ENCODE data around the gene TECPR1. TPM values are rescaled to one million over a fixed set of nuclear protein-coding genes. Genes with fewer than 3 reads are reported as not detected.

Gene TECPR1
- total and polyA plus RNA-seq, 2 donors (not counting 3 experiments of a cell fraction or from before 2014, with no cell fraction given): 12.3 to 97.5 TPM

DNA sequence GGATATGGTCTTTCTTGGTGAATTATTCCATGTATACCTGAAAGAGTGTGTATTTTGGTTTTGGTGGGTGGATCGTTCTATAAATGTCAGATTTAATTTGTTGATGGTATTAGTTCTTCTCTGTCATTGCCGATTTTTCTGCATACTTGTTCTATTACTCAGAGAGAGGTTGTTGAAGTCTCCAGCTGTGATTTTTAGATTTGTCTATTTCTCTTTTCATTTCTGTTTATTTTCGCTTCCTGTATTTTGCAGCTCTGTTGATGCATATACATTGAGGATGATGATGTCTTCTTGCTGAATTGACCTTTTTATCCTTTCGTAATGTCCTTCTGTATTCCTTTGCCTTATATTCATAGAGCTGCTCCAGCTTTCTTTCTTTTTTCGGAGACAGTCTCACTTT, 52.9 kb downstream of the TECPR1 start:
- Histone ChIP-seq H3K27ac (ENCODE audit: insufficient read depth, low read depth, low read length) (no peak overlapping the region), H3K36me3 (ENCODE audit: control insufficient read depth in 2 of 2, extremely low read depth in 1 of 2, insufficient read depth in 2 of 2, low read length in 2 of 2) (peaks cover 2 to 7% of the 10 kb centered on the region in 2 experiments), H3K4me3 (replicated peaks in 1 of 3; ENCODE audit: insufficient read depth in 1 of 3, low read depth in 1 of 3, low read length in 3 of 3) (no peak overlapping the region), H3K79me2 (ENCODE audit: control insufficient read depth, insufficient read depth, low read length) (no peaks in the 10 kb centered on the region), H3K9me1 (replicated peaks; ENCODE audit: control insufficient read depth, extremely low read depth, insufficient read depth, low read length) (no peaks in the 10 kb centered on the region), H3K4me2 (ENCODE audit: insufficient read depth, low read length) (no peak overlapping the region), H3K27me3 (ENCODE audit: control insufficient read depth in 2 of 2, insufficient read depth in 2 of 2, low read length in 2 of 2) (no peaks in the 10 kb centered on the region), H3K4me1 (ENCODE audit: control insufficient read depth, extremely low read depth, insufficient read depth, low read length) (no peaks in the 10 kb centered on the region), H4K20me1 (replicated peaks; ENCODE audit: control insufficient read depth, extremely low read depth, insufficient read depth, low read length) (no peaks in the 10 kb centered on the region), H2AFZ (ENCODE audit: low read depth, low read length) (no peak overlapping the region), H3K9ac (replicated peaks; ENCODE audit: extremely low read depth, insufficient read depth, low read length) (no peak overlapping the region), H3K9me3 (replicated peaks; ENCODE audit: control insufficient read depth, insufficient read depth, low read length) (no peaks in the 10 kb centered on the region)
- ChIA-PET POLR2A (no interaction called here), CTCF (interaction anchor here (1.8 kb wide), 1 partner anchor 30 kb away, joined by 4 read pairs; no protein-coding TSS in a partner anchor)
- dilution Hi-C loops (cut with MboI; ENCODE audit: extremely low pct_ligation_motif_present, low sequenced_read_pairs): no loop called here
- BruUV-seq (replicated peaks): no TSS peak
- intact Hi-C loops (cut with micrococcal nuclease): no loop called here
- DNase-seq (ENCODE audit: low read depth, low spot score): no peak
- no peak for FAIRE-seq
- no peak for TF ChIP-seq EZH2 (IDR thresholded peaks at IDR 0.05; ENCODE audit: borderline replicate concordance, low read depth, low read length, severe bottlenecking)
- TF ChIP-seq POLR2AphosphoS5 (IDR thresholded peaks at IDR 0.05; ENCODE audit: insufficient read depth, low read depth, low read length): no peak
- TF ChIP-seq MYC (IDR thresholded peaks at IDR 0.05; ENCODE audit: low read depth, low read length): no peak
- TF ChIP-seq GATA2 (IDR thresholded peaks at IDR 0.05; ENCODE audit: insufficient read depth, insufficient read length, low read depth, low read length): no peak
- TF ChIP-seq JUN (IDR thresholded peaks at IDR 0.05; ENCODE audit: borderline replicate concordance, insufficient read depth, insufficient read length, low read depth): no peak
- TF ChIP-seq FOS (IDR thresholded peaks at IDR 0.05; ENCODE audit: borderline replicate concordance, insufficient read depth, low read length): no peak
- TF ChIP-seq, protein P1, sequence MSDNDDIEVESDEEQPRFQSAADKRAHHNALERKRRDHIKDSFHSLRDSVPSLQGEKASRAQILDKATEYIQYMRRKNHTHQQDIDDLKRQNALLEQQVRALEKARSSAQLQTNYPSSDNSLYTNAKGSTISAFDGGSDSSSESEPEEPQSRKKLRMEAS (IDR thresholded peaks at IDR 0.05; ENCODE audit: insufficient read depth, insufficient read length): no peak
- TF ChIP-seq, protein P2, sequence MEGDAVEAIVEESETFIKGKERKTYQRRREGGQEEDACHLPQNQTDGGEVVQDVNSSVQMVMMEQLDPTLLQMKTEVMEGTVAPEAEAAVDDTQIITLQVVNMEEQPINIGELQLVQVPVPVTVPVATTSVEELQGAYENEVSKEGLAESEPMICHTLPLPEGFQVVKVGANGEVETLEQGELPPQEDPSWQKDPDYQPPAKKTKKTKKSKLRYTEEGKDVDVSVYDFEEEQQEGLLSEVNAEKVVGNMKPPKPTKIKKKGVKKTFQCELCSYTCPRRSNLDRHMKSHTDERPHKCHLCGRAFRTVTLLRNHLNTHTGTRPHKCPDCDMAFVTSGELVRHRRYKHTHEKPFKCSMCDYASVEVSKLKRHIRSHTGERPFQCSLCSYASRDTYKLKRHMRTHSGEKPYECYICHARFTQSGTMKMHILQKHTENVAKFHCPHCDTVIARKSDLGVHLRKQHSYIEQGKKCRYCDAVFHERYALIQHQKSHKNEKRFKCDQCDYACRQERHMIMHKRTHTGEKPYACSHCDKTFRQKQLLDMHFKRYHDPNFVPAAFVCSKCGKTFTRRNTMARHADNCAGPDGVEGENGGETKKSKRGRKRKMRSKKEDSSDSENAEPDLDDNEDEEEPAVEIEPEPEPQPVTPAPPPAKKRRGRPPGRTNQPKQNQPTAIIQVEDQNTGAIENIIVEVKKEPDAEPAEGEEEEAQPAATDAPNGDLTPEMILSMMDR (IDR thresholded peaks at IDR 0.05; ENCODE audit: extremely low read depth in 1 of 2, insufficient read depth in 1 of 2, low read depth in 1 of 2, low read length in 2 of 2): no peak
